Measurements from ENCODE around the gene SSR1.
"Not testable (repeated sequence)": the region's sequence is repeated elsewhere in the genome, so short reads cannot be mapped to it uniquely, and the experiment has no call there.

The SSR1 gene

GRCh38 chr6:7312616-7313504 is at the start of gene SSR1:
Gene SSR1, minus strand, starts transcription at chr6:7313199. Its CDS starts 79 bp downstream, at chr6:7313120.
- DNase-seq (ENCODE audit: low read depth) = peak; percentile 68

- DNase-seq (ENCODE audit: low read depth) = not testable (repeated sequence)
Observed at GRCh38 chr6:7351916-7352315, 38.9 kb upstream of the SSR1 start.

GRCh38 chr6:7350591-7350990 is 37.6 kb upstream of the SSR1 start:
- not testable (repeated sequence) for DNase-seq (ENCODE audit: low read depth)

GRCh38 chr6:7347551-7347997 is 34.6 kb upstream of the SSR1 start:
- not testable (repeated sequence) for DNase-seq (ENCODE audit: low read depth)

- DNase-seq (ENCODE audit: low read depth) = not testable (repeated sequence)
Observed at GRCh38 chr6:7344773-7345450, 31.9 kb upstream of the SSR1 start.

GRCh38 chr6:7343546-7344475 is 30.8 kb upstream of the SSR1 start:
- DNase-seq (ENCODE audit: low read depth) = no peak

GRCh38 chr6:7341989-7342742 is 29.2 kb upstream of the SSR1 start:
- DNase-seq (ENCODE audit: low read depth) = peak; percentile 6

GRCh38 chr6:7341271-7341670 is 28.3 kb upstream of the SSR1 start:
- DNase-seq (ENCODE audit: low read depth) = no peak

- DNase-seq (ENCODE audit: low read depth) = not testable (repeated sequence)
Observed at GRCh38 chr6:7339007-7339732, 26.2 kb upstream of the SSR1 start.

GRCh38 chr6:7338031-7338430 is 25.0 kb upstream of the SSR1 start:
- no peak for DNase-seq (ENCODE audit: low read depth)

- no peak for DNase-seq (ENCODE audit: low read depth)
Observed at GRCh38 chr6:7335519-7335918, 22.5 kb upstream of the SSR1 start.

GRCh38 chr6:7334685-7335084 is 21.7 kb upstream of the SSR1 start:
- no peak for DNase-seq (ENCODE audit: low read depth)

- DNase-seq (ENCODE audit: low read depth) = no peak
Observed at GRCh38 chr6:7332090-7332745, 19.2 kb upstream of the SSR1 start.

- no peak for DNase-seq (ENCODE audit: low read depth)
Observed at GRCh38 chr6:7331452-7331851, 18.5 kb upstream of the SSR1 start.

- no peak for DNase-seq (ENCODE audit: low read depth)
Observed at GRCh38 chr6:7328243-7328642, 15.2 kb upstream of the SSR1 start.

GRCh38 chr6:7325750-7326149 is 12.8 kb upstream of the SSR1 start:
- no peak for DNase-seq (ENCODE audit: low read depth)

GRCh38 chr6:7324520-7324919 is 11.5 kb upstream of the SSR1 start:
- no peak for DNase-seq (ENCODE audit: low read depth)

- no peak for DNase-seq (ENCODE audit: low read depth)
Observed at GRCh38 chr6:7323074-7323473, 10.1 kb upstream of the SSR1 start.

GRCh38 chr6:7321866-7322265 is 8.9 kb upstream of the SSR1 start:
- not testable (repeated sequence) for DNase-seq (ENCODE audit: low read depth)

- DNase-seq (ENCODE audit: low read depth) = not testable (repeated sequence)
Observed at GRCh38 chr6:7319406-7319805, 6.4 kb upstream of the SSR1 start.

Measured in HS-5 (cell line).